ENCODE measurements around the gene LYG1. TPM values are rescaled to one million over a fixed set of nuclear protein-coding genes. Genes with fewer than 3 reads are reported as not detected.
A peak's percentile ranks its signal among the peaks of the same experiment; 100 is the strongest.
"Not testable (repeated sequence)": the region's sequence is repeated elsewhere in the genome, so short reads cannot be mapped to it uniquely, and the experiment has no call there.

The LYG1 gene
- total and polyA plus RNA-seq, 2 of the 13 experiments (the other 11 are each of a cell fraction or from before 2014, with no cell fraction given) = 1.00 to 2.9 TPM

DNA sequence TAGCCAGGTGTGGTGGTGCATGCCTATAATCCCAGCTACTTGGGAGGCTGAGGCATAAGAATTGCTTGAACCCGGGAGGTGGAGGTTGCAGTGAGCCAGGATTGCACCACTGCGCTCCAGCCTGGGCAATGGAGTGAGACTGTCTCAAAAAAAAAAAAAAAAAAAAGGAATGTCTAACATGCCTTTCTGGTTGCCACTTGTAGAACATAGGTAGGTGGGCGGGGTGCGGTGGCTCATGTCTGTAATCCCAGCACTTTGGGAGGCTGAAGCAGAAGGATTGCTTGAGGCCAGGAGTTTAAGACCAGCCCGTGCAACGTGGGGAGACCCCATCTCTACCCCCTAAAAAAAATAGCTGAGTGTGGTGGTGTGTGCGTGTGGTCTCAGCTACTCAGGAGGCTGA is 44.4 kb upstream of the LYG1 start:
- H3K9ac ChIP-seq (ENCODE audit: insufficient read depth, low read depth, low read length); BruUV-seq (replicated peaks); H3K27ac ChIP-seq (ENCODE audit: extremely low read length, insufficient read depth, low read length); POLR2A ChIA-PET; H2AFZ ChIP-seq (ENCODE audit: low read length); H3K27me3 ChIP-seq (ENCODE audit: control insufficient read depth in 1 of 2, insufficient read depth in 2 of 2, low read length in 2 of 2); in situ Hi-C loops (cut with HindIII; ENCODE audit: extremely low pct_ligation_motif_present, low pct_unique_long_range_greater_than_20kb); H3K36me3 ChIP-seq (replicated peaks in 1 of 2; ENCODE audit: control insufficient read depth in 1 of 2, insufficient read depth in 2 of 2, low read length in 2 of 2); H3K4me2 ChIP-seq (ENCODE audit: low read depth, low read length); H3K9me3 ChIP-seq (ENCODE audit: low read length); FAIRE-seq; CTCF ChIA-PET (ENCODE audit: low intra/inter-chr PET ratio, low total read pairs); DNase-seq (ENCODE audit: low spot score); intact Hi-C loops (cut with micrococcal nuclease; ENCODE audit: unreplicated experiment); ATAC-seq; H3K4me3 ChIP-seq (replicated peaks in 1 of 3; ENCODE audit: insufficient read depth in 1 of 3, low read depth in 2 of 3, low read length in 3 of 3): not testable (repeated sequence)
- Histone ChIP-seq H3K79me2 (ENCODE audit: insufficient read depth, low read length) (peaks cover 98% of the 10 kb centered on the region), H3K4me1 (ENCODE audit: insufficient read depth, low read length) (peaks cover 26% of the 10 kb centered on the region), H4K20me1 (ENCODE audit: insufficient read depth, low read length) (peaks cover 38% of the 10 kb centered on the region)
- 96% methylated on average over 7 of the region's 7 CpGs for WGBS (ENCODE audit: low lambda C conversion rate)

DNA sequence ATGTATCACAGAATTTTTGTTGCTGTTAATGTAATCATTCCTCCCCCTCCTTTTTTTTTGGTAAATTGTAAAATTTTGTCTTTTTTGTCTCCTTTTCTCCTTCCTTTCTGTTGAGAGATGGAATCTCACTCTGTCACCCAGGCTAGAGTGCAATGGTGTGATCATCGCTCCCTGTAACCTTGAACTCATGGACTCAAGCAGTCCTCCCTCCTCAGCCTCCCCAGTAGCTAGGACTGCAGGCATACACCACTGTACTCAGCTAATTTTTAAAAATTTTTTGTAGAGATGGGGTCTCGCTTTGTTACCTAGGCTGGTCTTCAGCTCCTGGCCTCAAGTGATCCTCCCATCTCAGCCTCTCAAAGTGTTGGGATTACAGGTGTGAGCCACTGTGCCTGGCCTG is 41.5 kb upstream of the LYG1 start:
- ATAC-seq (no peak), FAIRE-seq (no peak), DNase-seq (ENCODE audit: low spot score) (no peak)
- POLR2A ChIA-PET = no interaction called here
- Histone ChIP-seq H3K4me3 (replicated peaks in 1 of 3; ENCODE audit: insufficient read depth in 1 of 3, low read depth in 2 of 3, low read length in 3 of 3) (no peak overlapping the region), H3K9ac (ENCODE audit: insufficient read depth, low read depth, low read length) (no peak overlapping the region), H3K27ac (ENCODE audit: extremely low read length, insufficient read depth, low read length) (peak overlapping the region; percentile 17), H2AFZ (ENCODE audit: low read length) (no peak overlapping the region), H4K20me1 (ENCODE audit: insufficient read depth, low read length) (peaks cover 45% of the 10 kb centered on the region), H3K36me3 (replicated peaks in 1 of 2; ENCODE audit: control insufficient read depth in 1 of 2, insufficient read depth in 2 of 2, low read length in 2 of 2) (no peaks in the 10 kb centered on the region), H3K9me3 (ENCODE audit: low read length) (no peaks in the 10 kb centered on the region), H3K4me2 (ENCODE audit: low read depth, low read length) (no peak overlapping the region), H3K27me3 (ENCODE audit: control insufficient read depth in 1 of 2, insufficient read depth in 2 of 2, low read length in 2 of 2) (no peaks in the 10 kb centered on the region), H3K4me1 (ENCODE audit: insufficient read depth, low read length) (peaks cover 42% of the 10 kb centered on the region), H3K79me2 (ENCODE audit: insufficient read depth, low read length) (peaks cover 97% of the 10 kb centered on the region)
- intact Hi-C loops (cut with micrococcal nuclease; ENCODE audit: unreplicated experiment) = no loop called here
- 92% methylated on average over 2 of the region's 2 CpGs for WGBS (ENCODE audit: low lambda C conversion rate)
- CTCF ChIA-PET (ENCODE audit: low intra/inter-chr PET ratio, low total read pairs) = no interaction called here
- BruUV-seq (replicated peaks) = no TSS peak
- in situ Hi-C loops (cut with HindIII; ENCODE audit: extremely low pct_ligation_motif_present, low pct_unique_long_range_greater_than_20kb) = no loop called here
- 0 out of 2 replicates have a peak, but pooled peaks have one; percentile 6 for TF ChIP-seq HNF4G (IDR thresholded peaks at IDR 0.05; ENCODE audit: borderline replicate concordance, low read depth, low read length)
- no peak for TF ChIP-seq HNF4G (CRISPR knock-in tag; IDR thresholded peaks at IDR 0.05; ENCODE audit: borderline replicate concordance, low read depth)
- TF ChIP-seq, protein P1, sequence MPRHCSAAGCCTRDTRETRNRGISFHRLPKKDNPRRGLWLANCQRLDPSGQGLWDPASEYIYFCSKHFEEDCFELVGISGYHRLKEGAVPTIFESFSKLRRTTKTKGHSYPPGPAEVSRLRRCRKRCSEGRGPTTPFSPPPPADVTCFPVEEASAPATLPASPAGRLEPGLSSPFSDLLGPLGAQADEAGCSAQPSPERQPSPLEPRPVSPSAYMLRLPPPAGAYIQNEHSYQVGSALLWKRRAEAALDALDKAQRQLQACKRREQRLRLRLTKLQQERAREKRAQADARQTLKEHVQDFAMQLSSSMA (CRISPR knock-in tag; IDR thresholded peaks at IDR 0.05) = no peak
- peak; percentile 27; the same call in 1 of the 2 replicates for TF ChIP-seq ZMYM4 (CRISPR knock-in tag; IDR thresholded peaks at IDR 0.05)
- TF ChIP-seq, protein P2, sequence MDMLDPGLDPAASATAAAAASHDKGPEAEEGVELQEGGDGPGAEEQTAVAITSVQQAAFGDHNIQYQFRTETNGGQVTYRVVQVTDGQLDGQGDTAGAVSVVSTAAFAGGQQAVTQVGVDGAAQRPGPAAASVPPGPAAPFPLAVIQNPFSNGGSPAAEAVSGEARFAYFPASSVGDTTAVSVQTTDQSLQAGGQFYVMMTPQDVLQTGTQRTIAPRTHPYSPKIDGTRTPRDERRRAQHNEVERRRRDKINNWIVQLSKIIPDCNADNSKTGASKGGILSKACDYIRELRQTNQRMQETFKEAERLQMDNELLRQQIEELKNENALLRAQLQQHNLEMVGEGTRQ (IDR thresholded peaks at IDR 0.05; ENCODE audit: low read depth, low read length) = no peak
- TF ChIP-seq, protein P2 (CRISPR knock-in tag; IDR thresholded peaks at IDR 0.05; ENCODE audit: borderline replicate concordance) = no peak
- no peak for TF ChIP-seq ZNF879 (CRISPR knock-in tag; IDR thresholded peaks at IDR 0.05)
- TF ChIP-seq RCOR2 (CRISPR knock-in tag; IDR thresholded peaks at IDR 0.05) = 0 out of 2 replicates have a peak, but pooled peaks have one; percentile 33
- TF ChIP-seq ZMYM3 (CRISPR knock-in tag; IDR thresholded peaks at IDR 0.05) = no peak
- peak; percentile 92 for TF ChIP-seq ZNF263 (CRISPR knock-in tag; IDR thresholded peaks at IDR 0.05)
- TF ChIP-seq, protein P3, sequence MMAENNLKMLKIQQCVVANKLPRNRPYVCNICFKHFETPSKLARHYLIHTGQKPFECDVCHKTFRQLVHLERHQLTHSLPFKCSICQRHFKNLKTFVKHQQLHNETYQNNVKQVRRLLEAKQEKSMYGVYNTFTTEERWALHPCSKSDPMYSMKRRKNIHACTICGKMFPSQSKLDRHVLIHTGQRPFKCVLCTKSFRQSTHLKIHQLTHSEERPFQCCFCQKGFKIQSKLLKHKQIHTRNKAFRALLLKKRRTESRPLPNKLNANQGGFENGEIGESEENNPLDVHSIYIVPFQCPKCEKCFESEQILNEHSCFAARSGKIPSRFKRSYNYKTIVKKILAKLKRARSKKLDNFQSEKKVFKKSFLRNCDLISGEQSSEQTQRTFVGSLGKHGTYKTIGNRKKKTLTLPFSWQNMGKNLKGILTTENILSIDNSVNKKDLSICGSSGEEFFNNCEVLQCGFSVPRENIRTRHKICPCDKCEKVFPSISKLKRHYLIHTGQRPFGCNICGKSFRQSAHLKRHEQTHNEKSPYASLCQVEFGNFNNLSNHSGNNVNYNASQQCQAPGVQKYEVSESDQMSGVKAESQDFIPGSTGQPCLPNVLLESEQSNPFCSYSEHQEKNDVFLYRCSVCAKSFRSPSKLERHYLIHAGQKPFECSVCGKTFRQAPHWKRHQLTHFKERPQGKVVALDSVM (CRISPR knock-in tag; IDR thresholded peaks at IDR 0.05) = peak; percentile 98
- TF ChIP-seq POGZ (CRISPR knock-in tag; IDR thresholded peaks at IDR 0.05) = peak; percentile 45
- no peak for TF ChIP-seq MZF1 (CRISPR knock-in tag; IDR thresholded peaks at IDR 0.05; ENCODE audit: borderline replicate concordance)
- no peak for TF ChIP-seq ZFP82 (CRISPR knock-in tag; IDR thresholded peaks at IDR 0.05; ENCODE audit: borderline replicate concordance)
- no peak for TF ChIP-seq KAT7 (CRISPR knock-in tag; IDR thresholded peaks at IDR 0.05; ENCODE audit: borderline replicate concordance)
